ENCODE measurements around the gene PLA2G4A. TPM values are rescaled to one million over a fixed set of nuclear protein-coding genes. Genes with fewer than 3 reads are reported as not detected.

PLA2G4A gene
- total RNA-seq, 1 experiment from 2014 or later, result 2.0 TPM

GRCh38 chr1:186882372-186883134 is 53.8 kb downstream of the PLA2G4A start:
- CTCF ChIA-PET, result no interaction called here
- peaks cover 16% of the 10 kb centered on the region for H3K9me3 Mint-ChIP-seq (ENCODE audit: unreplicated experiment)
- intact Hi-C loops (cut with micrococcal nuclease; ENCODE audit: unreplicated experiment), result no loop called here

GRCh38 chr1:186884251-186884650 is 55.5 kb downstream of the PLA2G4A start:
- ChIA-PET POLR2A (no interaction called here), CTCF (no interaction called here)
- Mint-ChIP-seq H3K4me3 (ENCODE audit: unreplicated experiment) (no peak overlapping the region), H3K9me3 (ENCODE audit: unreplicated experiment) (peaks cover 16% of the 10 kb centered on the region), H3K36me3 (ENCODE audit: insufficient read depth, unreplicated experiment) (no peaks in the 10 kb centered on the region), H3K27me3 (ENCODE audit: insufficient read depth, unreplicated experiment) (no peaks in the 10 kb centered on the region), H3K4me1 (ENCODE audit: low read depth, unreplicated experiment) (peaks cover 14% of the 10 kb centered on the region), H3K27ac (ENCODE audit: unreplicated experiment) (no peak overlapping the region)
- no peaks in the 10 kb centered on the region for H3K36me3 ChIP-seq (ENCODE audit: control insufficient read depth, insufficient read depth, low read length)
- no peaks in the 10 kb centered on the region for H3K27me3 ChIP-seq (replicated peaks; ENCODE audit: control insufficient read depth, insufficient read depth, low read length)
- no peak overlapping the region for H3K4me3 ChIP-seq (ENCODE audit: low read depth, low read length)
- no TSS peak for BruUV-seq (replicated peaks)
- DNase-seq, result no peak
- intact Hi-C loops (cut with micrococcal nuclease; ENCODE audit: unreplicated experiment), result no loop called here
- H3K9me3 ChIP-seq, result no peaks in the 10 kb centered on the region
- H3K4me1 ChIP-seq, result peaks cover 3% of the 10 kb centered on the region; the same call in 1 of the 2 replicates
- TF ChIP-seq CTCF (IDR thresholded peaks at IDR 0.05; ENCODE audit: insufficient read depth in 1 of 2, low read depth in 1 of 2, low read length in 1 of 2, severe bottlenecking in 1 of 2, unreplicated experiment in 1 of 2), result no peak

More at GRCh38 chr1:186882372-186883134, 53.8 kb downstream of the PLA2G4A start:
- no peaks in the 10 kb centered on the region for H3K27me3 Mint-ChIP-seq (ENCODE audit: insufficient read depth, unreplicated experiment)
- H3K36me3 Mint-ChIP-seq (ENCODE audit: insufficient read depth, unreplicated experiment), result no peaks in the 10 kb centered on the region
- TF ChIP-seq CTCF (IDR thresholded peaks at IDR 0.05; ENCODE audit: insufficient read depth in 1 of 2, low read depth in 1 of 2, low read length in 1 of 2, severe bottlenecking in 1 of 2, unreplicated experiment in 1 of 2), result no peak
- peaks cover 14% of the 10 kb centered on the region for H3K4me1 Mint-ChIP-seq (ENCODE audit: low read depth, unreplicated experiment)
- Histone ChIP-seq H3K27me3 (replicated peaks; ENCODE audit: control insufficient read depth, insufficient read depth, low read length) (no peaks in the 10 kb centered on the region), H3K4me1 (peaks cover 3% of the 10 kb centered on the region; the same call in 1 of the 2 replicates), H3K4me3 (ENCODE audit: low read depth, low read length) (no peak overlapping the region), H3K36me3 (ENCODE audit: control insufficient read depth, insufficient read depth, low read length) (no peaks in the 10 kb centered on the region), H3K9me3 (no peaks in the 10 kb centered on the region)
- H3K4me3 Mint-ChIP-seq (ENCODE audit: unreplicated experiment), result no peak overlapping the region
- POLR2A ChIA-PET, result no interaction called here
- no peak for DNase-seq
- no peak overlapping the region for H3K27ac Mint-ChIP-seq (ENCODE audit: unreplicated experiment)
- BruUV-seq (replicated peaks), result no TSS peak

- intact Hi-C loops (cut with micrococcal nuclease; ENCODE audit: unreplicated experiment), result no loop called here
- no peak for TF ChIP-seq CTCF (IDR thresholded peaks at IDR 0.05; ENCODE audit: insufficient read depth in 1 of 2, low read depth in 1 of 2, low read length in 1 of 2, severe bottlenecking in 1 of 2, unreplicated experiment in 1 of 2)
- no peaks in the 10 kb centered on the region for H3K36me3 Mint-ChIP-seq (ENCODE audit: insufficient read depth, unreplicated experiment)
Measured at GRCh38 chr1:186887203-186887602, 58.5 kb downstream of the PLA2G4A start.

More at GRCh38 chr1:186887203-186887602, 58.5 kb downstream of the PLA2G4A start:
- no peak for DNase-seq
- POLR2A ChIA-PET, result no interaction called here
- H3K36me3 ChIP-seq (ENCODE audit: control insufficient read depth, insufficient read depth, low read length), result no peaks in the 10 kb centered on the region
- CTCF ChIA-PET, result no interaction called here
- no peaks in the 10 kb centered on the region for H3K27me3 ChIP-seq (replicated peaks; ENCODE audit: control insufficient read depth, insufficient read depth, low read length)
- H3K27ac Mint-ChIP-seq (ENCODE audit: unreplicated experiment), result no peak overlapping the region
- H3K4me3 ChIP-seq (ENCODE audit: low read depth, low read length), result no peak overlapping the region
- H3K4me3 Mint-ChIP-seq (ENCODE audit: unreplicated experiment), result no peak overlapping the region
- no peaks in the 10 kb centered on the region for H3K27me3 Mint-ChIP-seq (ENCODE audit: insufficient read depth, unreplicated experiment)
- H3K9me3 Mint-ChIP-seq (ENCODE audit: unreplicated experiment), result peaks cover 16% of the 10 kb centered on the region
- no TSS peak for BruUV-seq (replicated peaks)
- peaks cover 8% of the 10 kb centered on the region for H3K4me1 Mint-ChIP-seq (ENCODE audit: low read depth, unreplicated experiment)
- H3K4me1 ChIP-seq, result no peaks in the 10 kb centered on the region; the same call in 1 of the 2 replicates
- H3K9me3 ChIP-seq, result no peaks in the 10 kb centered on the region
